HG03025 (cell line): ENCODE results near the gene SCN5A.

Experiments used
- ATAC-seq: cut with Tn5 transposase; IDR thresholded peaks from one replicate; pipeline ENCODE4 v1.9.1; 2021; ENCODE audit warnings: mild to moderate bottlenecking, moderate library complexity; ENCODE audit not compliant: unreplicated experiment, low FRiP score

SCN5A gene

DNA sequence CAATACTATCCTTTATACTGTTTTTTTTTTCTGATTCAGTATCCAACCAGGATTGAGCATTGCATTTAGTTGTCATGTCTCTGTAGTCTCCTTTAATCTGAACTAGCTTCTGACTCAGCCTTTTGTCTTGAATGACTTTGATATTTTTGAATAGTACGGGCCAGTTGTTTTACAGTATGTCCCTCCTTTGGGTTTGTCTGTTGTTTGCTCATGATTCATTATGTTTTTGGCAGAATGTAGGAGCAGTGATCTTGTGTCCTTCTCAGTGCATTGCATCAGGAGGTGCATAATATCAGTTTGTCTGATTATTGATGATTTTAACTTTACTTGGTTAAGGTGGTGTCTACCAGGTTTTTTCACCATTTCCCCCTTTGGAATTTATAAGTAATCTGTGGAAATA is 132.8 kb downstream of the SCN5A start:
- ATAC-seq, result no peak

DNA sequence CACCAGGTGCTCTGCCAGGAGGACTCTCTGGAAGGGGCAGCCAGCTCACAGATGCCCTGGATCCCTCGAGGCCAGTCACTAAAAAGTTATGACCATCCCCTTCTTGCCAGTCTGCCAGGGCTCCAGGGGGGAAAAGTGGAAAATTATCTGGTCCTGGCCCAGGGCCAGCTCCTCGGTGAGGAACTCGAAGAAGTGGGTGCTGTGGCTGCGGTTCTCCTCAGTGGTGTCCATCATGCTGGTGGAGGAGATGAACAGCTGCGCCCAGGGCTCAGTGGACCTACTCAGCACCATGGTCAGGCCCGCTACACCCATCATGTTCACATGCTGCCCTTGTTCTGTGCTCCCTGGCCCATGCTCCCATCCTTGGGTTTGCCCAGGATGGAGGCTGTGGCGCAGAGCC is 134.1 kb downstream of the SCN5A start:
- no peak for ATAC-seq

DNA sequence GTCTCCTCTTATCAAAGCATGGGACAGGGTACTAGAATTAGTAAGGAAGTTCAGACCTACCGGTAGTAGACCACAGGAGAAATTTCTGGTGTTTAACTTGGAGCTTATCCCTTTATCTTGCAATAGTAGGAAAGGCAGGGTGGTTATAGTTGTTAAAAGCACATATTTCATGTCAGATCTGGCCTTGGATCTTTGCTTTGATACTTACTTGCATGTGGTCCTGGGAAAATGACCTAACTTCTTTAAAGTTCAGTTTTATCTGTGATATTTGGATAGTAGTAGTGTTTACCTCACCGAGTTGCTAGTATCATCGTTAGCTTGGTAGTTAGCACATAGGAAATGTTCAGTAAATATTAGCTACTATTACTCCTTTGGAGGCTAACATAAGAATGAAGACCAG is 137.9 kb downstream of the SCN5A start:
- no peak for ATAC-seq

DNA sequence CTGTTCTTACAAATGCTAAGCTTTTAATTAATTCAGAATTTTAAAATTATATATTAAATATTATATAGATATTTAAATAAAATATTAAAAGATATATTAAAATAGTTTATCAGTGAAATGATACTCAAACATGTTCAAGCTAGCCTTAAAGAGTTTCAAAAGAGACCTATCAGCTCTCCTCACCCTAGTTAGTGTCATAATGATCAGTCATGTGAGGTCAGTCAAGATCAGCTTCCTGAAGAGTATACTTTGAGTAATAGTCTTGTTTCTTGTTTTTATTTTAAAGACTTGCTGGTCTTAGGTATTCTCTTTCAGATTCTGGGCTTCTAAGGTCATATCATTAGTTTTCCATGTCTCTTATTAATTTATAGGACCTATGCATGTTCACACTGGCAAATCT is 138.9 kb downstream of the SCN5A start:
- ATAC-seq, result no peak

DNA sequence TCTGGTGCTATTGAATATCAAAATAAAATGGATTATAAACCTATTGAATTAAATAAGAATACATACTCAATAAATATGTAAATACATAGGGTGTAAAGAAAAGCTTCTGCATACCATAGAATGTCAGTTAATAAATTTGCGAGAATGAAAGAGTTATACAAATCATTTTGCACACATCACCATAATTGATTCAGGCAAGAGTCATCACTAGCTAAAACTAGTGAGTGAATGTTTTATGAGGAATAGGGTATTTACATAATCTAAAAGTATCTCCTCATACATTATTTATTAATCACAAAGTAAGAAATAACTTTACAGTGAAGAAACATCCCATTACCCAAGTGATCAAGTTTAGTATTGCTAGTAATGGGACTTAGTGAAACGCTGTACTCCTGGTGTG is 139.8 kb downstream of the SCN5A start:
- ATAC-seq, result no peak

DNA sequence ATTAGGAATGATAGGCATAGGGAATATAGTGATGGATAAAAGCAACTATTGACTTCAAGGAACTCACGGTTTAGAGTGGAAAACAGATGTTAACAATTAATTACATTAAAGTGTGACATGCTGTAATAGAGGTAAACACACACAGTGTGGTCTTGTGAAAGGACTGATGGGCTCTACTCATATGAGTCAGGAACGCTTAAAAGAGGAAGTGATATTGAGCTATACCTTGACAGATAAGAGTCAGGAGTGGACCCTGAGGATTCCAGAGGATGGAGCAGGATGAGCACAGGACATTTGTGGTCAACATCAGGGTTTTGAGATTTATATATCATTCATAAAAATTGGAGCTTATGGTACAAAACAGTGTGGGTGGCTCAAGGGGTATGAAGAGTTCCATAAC is 142.4 kb downstream of the SCN5A start:
- ATAC-seq, result no peak

DNA sequence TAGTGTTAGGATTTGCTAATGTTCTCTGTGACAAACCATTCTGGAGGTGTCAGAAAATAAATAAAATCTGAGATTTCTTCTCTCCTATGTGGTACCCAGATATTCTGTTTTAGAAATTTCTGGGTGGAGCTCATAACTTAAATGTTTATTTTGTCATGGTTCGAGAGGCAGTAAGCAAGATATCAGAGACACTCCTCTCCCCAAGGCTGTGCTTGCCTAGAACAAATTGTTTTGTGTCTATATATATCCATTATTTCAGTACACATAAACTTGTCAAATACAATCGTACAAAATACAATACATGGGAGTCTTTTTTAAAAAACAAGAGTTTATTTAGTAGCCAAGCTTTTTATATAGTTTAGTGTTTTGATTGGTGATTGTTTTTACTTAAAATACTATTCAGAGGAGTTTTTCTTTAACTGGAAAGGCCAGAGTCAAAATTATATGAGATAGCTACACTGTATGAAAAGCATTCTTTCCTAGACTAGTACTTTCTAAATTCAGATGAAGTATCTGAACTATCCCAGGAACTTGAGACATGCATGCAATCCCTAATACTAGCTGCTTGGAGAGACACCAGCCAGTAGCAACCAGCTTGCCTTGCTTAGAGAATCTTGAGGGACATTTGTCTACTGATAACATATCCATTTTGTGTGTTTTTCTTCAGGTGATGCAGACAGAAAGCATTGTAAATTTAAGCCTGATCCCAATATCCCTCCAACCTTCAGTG is 148.6 kb downstream of the SCN5A start:
- ATAC-seq, result no peak
